WERI-Rb-1 (cell line): Measurements from ENCODE around the gene DMRTC2.

Experiments used
- DNase-seq: peaks from one replicate; pipeline ENCODE4 v3.0.0-alpha.2; 2020
- H3K27ac ChIP-seq: fragments of 250-450 bp; sonication (Bioruptor Pico); 2 replicates; pipeline ENCODE4 v1.5.1; 2020; ENCODE audit warnings: mild to moderate bottlenecking, moderate library complexity
- H3K27me3 ChIP-seq: fragments of 250-450 bp; sonication (Bioruptor Pico); 2 replicates; pipeline ENCODE4 v1.5.1; 2021; ENCODE audit warnings: mild to moderate bottlenecking, low read depth, moderate library complexity; ENCODE audit not compliant: insufficient read depth, severe bottlenecking
- H3K36me3 ChIP-seq: fragments of 250-450 bp; sonication (Bioruptor Pico); 2 replicates; pipeline ENCODE4 v1.5.1; 2020; ENCODE audit warnings: mild to moderate bottlenecking, moderate library complexity
- H3K4me3 ChIP-seq: 2 replicates; pipeline ENCODE4 v1.5.1; 2011; ENCODE audit warnings: low read depth, mild to moderate bottlenecking, control low read depth, low read length
- H3K9me3 ChIP-seq: fragments of 250-450 bp; sonication (Bioruptor Pico); 2 replicates; pipeline ENCODE4 v1.5.1; 2021; ENCODE audit warnings: mild to moderate bottlenecking, moderate library complexity; ENCODE audit not compliant: severe bottlenecking
- TF ChIP-seq, protein P1 (sequence below): IDR thresholded peaks from 2 replicates; pipeline ENCODE4 v1.5.1; 2011; ENCODE audit warnings: low read depth, mild to moderate bottlenecking, control low read depth, inconsistent platforms, low read length

DMRTC2 gene

DNA sequence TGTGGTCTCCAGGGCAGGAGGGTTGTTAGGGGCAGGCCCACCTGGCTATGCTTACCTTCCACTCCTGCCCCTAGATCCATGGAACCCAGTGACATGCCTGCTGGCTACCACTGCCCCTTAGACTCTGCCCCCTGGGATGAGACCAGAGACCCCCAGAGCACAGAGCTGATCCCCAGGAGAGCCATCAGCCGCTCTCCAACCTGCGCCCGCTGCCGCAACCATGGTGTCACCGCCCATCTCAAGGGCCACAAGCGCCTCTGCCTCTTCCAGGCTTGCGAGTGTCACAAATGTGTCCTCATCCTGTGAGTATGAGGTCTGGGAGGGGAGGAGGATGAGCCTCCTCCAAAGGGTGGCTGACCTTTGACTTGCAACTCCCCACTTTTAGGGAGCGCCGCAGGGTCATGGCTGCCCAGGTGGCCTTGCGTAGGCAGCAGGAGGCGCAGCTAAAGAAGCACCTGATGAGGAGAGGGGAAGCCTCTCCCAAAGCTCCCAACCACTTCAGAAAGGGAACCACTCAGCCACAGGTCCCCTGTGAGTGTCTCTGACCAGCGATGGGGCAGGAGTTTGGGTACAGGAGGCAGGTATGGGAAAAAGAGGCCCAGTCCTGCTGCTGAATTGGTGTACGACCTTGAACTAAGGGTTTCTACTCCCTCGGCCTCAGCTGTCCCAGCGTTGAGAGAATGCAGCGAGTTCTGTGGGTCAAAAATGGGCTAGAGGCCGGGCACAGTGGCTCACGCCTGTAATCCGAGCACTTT is 2.7 kb downstream of the DMRTC2 start:
- Histone ChIP-seq H3K9me3 (no peaks in the 10 kb centered on the region), H3K36me3 (no peaks in the 10 kb centered on the region), H3K4me3 (no peak overlapping the region), H3K27ac (no peak overlapping the region), H3K27me3 (no peaks in the 10 kb centered on the region)
- TF ChIP-seq, protein P1, sequence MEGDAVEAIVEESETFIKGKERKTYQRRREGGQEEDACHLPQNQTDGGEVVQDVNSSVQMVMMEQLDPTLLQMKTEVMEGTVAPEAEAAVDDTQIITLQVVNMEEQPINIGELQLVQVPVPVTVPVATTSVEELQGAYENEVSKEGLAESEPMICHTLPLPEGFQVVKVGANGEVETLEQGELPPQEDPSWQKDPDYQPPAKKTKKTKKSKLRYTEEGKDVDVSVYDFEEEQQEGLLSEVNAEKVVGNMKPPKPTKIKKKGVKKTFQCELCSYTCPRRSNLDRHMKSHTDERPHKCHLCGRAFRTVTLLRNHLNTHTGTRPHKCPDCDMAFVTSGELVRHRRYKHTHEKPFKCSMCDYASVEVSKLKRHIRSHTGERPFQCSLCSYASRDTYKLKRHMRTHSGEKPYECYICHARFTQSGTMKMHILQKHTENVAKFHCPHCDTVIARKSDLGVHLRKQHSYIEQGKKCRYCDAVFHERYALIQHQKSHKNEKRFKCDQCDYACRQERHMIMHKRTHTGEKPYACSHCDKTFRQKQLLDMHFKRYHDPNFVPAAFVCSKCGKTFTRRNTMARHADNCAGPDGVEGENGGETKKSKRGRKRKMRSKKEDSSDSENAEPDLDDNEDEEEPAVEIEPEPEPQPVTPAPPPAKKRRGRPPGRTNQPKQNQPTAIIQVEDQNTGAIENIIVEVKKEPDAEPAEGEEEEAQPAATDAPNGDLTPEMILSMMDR, result no peak
- DNase-seq, result no peak

DNA sequence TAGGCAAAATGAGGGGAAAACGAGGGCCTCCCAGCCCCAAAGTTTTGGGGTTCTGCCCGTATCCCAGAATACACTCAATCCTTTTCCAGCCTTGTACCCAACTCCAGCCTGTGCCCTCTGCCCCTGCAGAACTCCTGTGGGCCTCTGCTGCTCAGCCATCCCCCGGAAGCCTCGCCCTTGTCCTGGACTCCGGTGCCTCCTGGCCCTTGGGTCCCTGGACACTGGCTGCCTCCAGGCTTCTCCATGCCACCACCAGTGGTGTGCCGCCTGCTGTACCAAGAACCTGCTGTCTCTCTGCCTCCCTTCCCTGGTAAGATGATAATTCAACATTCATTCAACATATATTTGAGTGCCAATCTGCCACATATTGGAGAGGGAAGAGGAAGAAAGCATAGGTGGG is 3.8 kb downstream of the DMRTC2 start:
- Histone ChIP-seq H3K27me3 (no peaks in the 10 kb centered on the region), H3K27ac (no peak overlapping the region), H3K9me3 (no peaks in the 10 kb centered on the region), H3K4me3 (no peak overlapping the region), H3K36me3 (no peaks in the 10 kb centered on the region)
- TF ChIP-seq, protein P1, result no peak
- no peak for DNase-seq

DNA sequence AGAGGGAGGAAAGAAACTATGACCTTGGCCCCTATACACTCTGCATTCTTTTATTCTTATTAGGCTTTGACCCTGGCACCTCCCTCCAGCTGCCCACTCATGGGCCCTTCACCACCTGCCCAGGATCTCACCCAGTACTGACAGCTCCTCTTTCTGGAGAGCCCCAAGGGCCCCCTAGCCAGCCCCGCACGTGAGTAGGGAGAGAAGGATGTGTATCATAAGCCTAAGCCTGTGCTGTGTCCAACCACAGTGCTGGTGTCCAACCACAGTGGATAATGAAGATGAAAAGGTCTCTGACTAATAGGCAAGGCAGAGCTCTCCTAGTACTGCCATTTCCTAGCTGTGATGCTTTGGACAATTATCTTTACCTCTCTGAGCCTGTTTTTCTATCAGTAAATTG is 4.2 kb downstream of the DMRTC2 start:
- no peak overlapping the region for H3K4me3 ChIP-seq
- H3K27ac ChIP-seq, result no peak overlapping the region
- H3K27me3 ChIP-seq, result no peaks in the 10 kb centered on the region
- TF ChIP-seq, protein P1, result no peak
- H3K9me3 ChIP-seq, result no peaks in the 10 kb centered on the region
- no peaks in the 10 kb centered on the region for H3K36me3 ChIP-seq
- no peak for DNase-seq

DNA sequence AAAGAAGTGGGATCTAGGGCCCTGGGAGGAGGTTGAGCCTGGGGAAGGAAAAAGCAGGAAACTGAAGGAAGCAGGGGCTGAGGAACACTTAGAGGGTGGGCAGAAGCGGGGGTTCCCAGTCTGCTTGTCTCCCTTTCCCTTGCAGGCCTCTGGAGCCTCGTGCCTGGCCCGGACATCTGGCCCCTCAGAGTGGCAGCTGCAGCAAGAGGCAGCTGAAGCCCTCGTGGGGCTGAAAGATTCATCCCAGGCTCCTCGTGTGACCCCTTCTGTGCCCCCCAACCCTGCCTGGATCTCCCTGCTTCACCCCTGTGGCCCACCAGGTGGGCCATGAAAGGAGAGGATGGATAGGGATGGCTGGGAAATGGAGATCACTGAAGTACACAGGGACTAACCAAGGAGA is 5.5 kb downstream of the DMRTC2 start:
- Histone ChIP-seq H3K4me3 (no peak overlapping the region), H3K27ac (no peak overlapping the region), H3K36me3 (no peaks in the 10 kb centered on the region), H3K27me3 (no peaks in the 10 kb centered on the region), H3K9me3 (no peaks in the 10 kb centered on the region)
- DNase-seq, result no peak
- TF ChIP-seq, protein P1, result no peak

DNA sequence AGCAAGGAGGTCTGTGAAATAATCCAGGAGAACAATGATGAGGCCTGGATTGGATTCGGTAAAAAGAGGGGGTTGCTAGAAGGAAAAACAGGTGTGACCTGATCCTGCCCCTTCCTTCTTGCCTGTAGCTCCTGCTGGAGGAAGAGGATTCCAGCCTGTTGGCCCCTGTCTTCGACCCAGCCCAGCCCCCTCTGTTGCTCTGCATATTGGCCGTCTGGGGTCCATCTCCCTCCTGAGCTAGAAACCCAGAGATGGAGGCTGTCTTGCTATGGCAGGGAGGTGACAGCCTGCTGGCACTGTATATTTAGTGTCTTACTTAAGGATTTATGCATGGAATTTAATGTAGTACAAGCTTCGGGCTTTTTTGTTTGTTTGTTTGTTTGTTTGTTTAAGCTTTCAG is 6.6 kb downstream of the DMRTC2 start:
- Histone ChIP-seq H3K9me3 (no peaks in the 10 kb centered on the region), H3K27ac (no peak overlapping the region), H3K4me3 (no peak overlapping the region), H3K27me3 (no peaks in the 10 kb centered on the region), H3K36me3 (no peaks in the 10 kb centered on the region)
- TF ChIP-seq, protein P1, result no peak
- no peak for DNase-seq

DNA sequence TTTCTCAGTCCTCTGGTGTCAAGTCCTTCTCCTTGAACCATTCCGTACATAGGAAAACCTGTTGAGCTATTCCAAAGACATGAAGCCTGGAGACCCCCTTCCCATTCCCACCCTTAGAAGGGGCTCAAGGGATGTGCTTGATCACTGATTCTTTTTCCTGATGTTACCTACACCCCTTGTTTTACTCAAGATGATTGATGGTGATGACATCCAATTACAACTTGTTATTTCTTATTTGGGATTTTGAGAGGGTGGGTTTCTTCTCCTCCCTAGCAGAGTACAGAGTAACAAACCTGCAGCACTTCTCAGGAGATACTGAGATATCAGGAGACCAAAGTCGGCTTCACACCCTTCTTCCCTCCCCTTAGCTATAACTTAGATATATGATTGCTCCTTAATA is 8.5 kb downstream of the DMRTC2 start:
- Histone ChIP-seq H3K27me3 (no peaks in the 10 kb centered on the region), H3K9me3 (no peaks in the 10 kb centered on the region), H3K27ac (no peak overlapping the region), H3K36me3 (no peaks in the 10 kb centered on the region), H3K4me3 (no peak overlapping the region)
- DNase-seq, result no peak
- TF ChIP-seq, protein P1, result no peak
